GM12892 (cell line): ENCODE results near the gene RXRB.

Experiments used
- POLR2A ChIP-seq: IDR thresholded peaks from 2 replicates; pipeline ENCODE4 v1.6.1; 2011; ENCODE audit warnings: low read depth, low read length, control low read depth
- POLR2AphosphoS5 ChIP-seq: IDR thresholded peaks from 2 replicates; pipeline ENCODE4 v1.6.1; 2011; ENCODE audit warnings: low read depth, low read length, control low read depth
- TAF1 ChIP-seq: IDR thresholded peaks from 2 replicates; pipeline ENCODE4 v1.6.1; 2011; ENCODE audit warnings: low read depth, mild to moderate bottlenecking, control low read depth, low read length, borderline replicate concordance

GRCh38 chr6:33208091-33208967, 7.9 kb upstream of the RXRB start, which contains the start of gene RING1:
- TF ChIP-seq POLR2AphosphoS5 (peak; percentile 89), POLR2A (peak; percentile 94), TAF1 (no peak; the same call in 1 of the 2 replicates)
